ENCODE results near the gene TDRD12.

Gene TDRD12

GRCh38 chr19:32869369-32869965 lies 149.9 kb downstream of the TDRD12 start, which contains the start of gene SLC7A9:
Gene SLC7A9 (minus strand): TSS chr19:32869767. CDS start chr19:32868534, 1,233 bp downstream.
- no peak for DNase-seq

DNA sequence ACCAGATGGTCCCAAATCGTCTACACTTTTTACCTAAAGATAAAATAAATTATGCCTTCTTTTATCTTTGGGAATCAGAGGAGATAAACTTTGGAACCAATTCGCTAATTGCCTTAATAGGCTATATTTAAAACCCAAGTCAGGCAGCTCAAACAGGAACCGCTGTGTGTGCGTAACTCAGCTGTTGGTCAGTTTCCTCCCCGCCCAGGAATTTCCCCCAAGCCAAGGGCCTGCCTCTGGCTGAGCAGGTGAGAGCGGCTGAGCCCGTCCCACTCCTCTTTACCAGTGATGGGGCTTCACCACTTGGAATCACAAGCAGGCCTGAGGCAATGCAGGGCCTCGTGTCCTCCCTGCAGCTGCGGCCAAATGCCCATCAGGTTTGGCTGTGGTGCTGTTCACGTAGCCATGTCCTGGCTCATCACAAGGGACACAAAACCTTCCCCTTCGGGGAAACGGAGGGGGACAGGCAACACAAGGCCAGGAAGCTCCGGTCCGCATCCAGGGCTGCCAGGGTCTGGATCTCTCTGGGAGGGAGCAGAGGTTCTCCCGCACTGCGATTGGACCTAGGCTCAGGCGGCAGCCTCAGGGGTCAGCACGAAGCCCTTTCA lies 150.5 kb downstream of the TDRD12 start:
- peak in 2 of 3 experiments; percentile 1 to 3 for DNase-seq

DNA sequence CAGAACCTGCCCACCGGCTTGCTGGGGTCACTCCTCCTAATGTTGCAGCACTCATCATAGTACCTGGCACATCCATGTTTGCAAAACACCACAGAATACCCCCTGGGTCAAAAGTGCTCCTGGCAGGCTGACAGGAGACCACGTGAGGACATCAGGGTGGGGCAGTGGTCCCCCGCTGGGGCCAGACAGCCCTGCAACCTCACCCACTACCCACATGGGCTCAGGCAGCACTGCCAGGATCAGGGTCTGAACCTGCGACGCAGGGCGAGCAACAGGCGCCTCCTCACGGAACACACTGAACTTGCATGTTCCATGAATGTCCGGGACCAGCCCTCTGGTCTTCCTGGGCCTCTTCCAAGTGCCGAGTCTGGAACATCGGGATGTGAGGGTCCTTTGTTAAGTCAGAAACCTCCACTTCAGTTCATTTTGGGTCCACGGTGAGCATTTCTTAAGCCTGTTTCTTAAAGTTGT lies 151.4 kb downstream of the TDRD12 start:
- no peak for DNase-seq

DNA sequence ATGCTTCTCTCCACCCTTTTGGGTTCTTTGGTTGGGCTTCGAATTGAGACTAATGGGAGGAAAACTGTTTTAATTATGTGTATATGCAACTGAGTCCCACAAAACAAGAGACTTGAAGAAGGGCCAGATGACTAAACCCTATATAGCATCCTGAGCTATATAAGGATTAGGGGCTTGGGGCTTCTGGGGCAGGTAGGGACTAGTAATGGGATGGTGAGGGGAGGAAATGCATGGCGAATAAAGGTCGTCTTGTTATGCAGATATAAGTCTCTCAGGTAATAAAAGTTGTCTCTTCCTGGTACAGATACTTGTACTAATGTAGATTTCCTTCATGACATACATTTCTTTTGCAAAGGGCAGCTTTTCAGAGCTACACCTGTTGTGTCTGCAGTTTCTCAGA lies 152.8 kb downstream of the TDRD12 start:
- no peak for DNase-seq

DNA sequence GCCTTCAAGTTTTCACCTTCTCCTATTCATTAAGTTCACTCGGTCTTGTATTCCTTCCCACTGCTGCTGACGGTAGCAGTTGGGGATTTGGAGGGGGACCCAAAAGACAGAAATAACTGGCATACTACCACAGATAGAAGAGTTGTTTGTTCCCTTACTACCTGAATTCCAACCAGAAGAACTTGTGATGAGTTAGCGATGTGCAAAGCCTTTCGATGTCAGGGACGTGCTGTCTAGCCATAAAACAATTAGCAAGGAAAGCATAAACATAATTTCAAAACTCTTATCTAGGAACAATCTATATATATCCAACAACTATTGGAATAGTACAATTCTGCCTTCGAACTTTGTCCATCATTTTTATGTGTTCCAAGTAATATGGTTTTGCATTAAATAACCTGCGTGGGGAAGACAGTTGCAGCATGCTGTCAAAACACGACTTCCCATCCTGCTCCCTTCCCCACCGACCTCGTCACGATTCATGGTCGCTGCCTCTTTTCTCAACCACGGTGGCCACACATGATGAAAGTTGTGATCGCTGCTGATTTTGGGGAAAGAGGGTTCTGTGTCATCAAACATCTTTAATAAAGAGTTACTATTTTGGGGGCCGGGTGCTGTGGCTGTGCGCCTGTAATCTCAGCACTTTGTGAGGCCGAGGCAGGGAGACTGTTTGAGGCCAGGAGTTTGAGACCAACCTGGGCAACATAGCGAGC lies 153.8 kb downstream of the TDRD12 start:
- DNase-seq, result no peak

- DNase-seq, result no peak
These were observed 155.0 kb downstream of the TDRD12 start for GRCh38 chr19:32874605-32875004.

- no peak for DNase-seq
These were observed 155.9 kb downstream of the TDRD12 start for GRCh38 chr19:32875428-32875827.

- no peak for DNase-seq
These were observed 156.8 kb downstream of the TDRD12 start for GRCh38 chr19:32876236-32876918.

GRCh38 chr19:32876919-32877285 lies 157.3 kb downstream of the TDRD12 start:
- no peak for DNase-seq
